Tibial artery (tissue), 4 donors: Measurements from ENCODE around the gene PDCD6IP.

Experiments used
- DNase-seq, 2 donors: peaks; one replicate each; pipeline ENCODE4 v3.0.0-alpha.2; 2019
- H3K27ac ChIP-seq, 2 donors: fragments of 200-600 bp; sonication (generic) in 1 of 2; 1 replicate in 1 of 2; 2 replicates in 1 of 2; pipeline ENCODE4 v1.5.1; 2018 to 2019; ENCODE audit warnings: mild to moderate bottlenecking in 1 of 2
- H3K27me3 ChIP-seq, 2 donors: fragments of 200-600 bp; sonication (generic) in 1 of 2; one replicate each; pipeline versions ENCODE4 v1.5.1 to v1.6.0; 2016 to 2019
- H3K36me3 ChIP-seq, 3 donors: fragments of 200-600 bp; sonication (generic) in 2 of 3; one replicate each; pipeline ENCODE4 v1.5.1; 2016 to 2019; ENCODE audit warnings: mild to moderate bottlenecking in 2 of 3
- H3K4me1 ChIP-seq, 4 donors: fragments of 200-600 bp; sonication (generic) in 2 of 4; 1 replicate in 3 of 4; 2 replicates in 1 of 4; pipeline ENCODE4 v1.5.1; 2016 to 2019
- H3K4me3 ChIP-seq, 2 donors: fragments of 200-600 bp; sonication (generic) in 1 of 2; 1 replicate in 1 of 2; 2 replicates in 1 of 2; pipeline ENCODE4 v1.5.1; 2018 to 2019; ENCODE audit warnings: mild to moderate bottlenecking in 2 of 2
- H3K9me3 ChIP-seq, 3 donors: fragments of 200-600 bp; sonication (generic) in 1 of 3; one replicate each; pipeline ENCODE4 v1.5.1; 2016 to 2019
- CTCF ChIP-seq, 2 experiments: fragments of 200-600 bp in 1 of 2; fragments of 450-650 bp in 1 of 2; IDR thresholded peaks; one replicate each; pipeline ENCODE4 v1.5.1; 2017 to 2019; ENCODE audit warnings: antibody characterized with exemption in 2 of 2, mild to moderate bottlenecking in 1 of 2, moderate library complexity in 1 of 2
- intact Hi-C: fragments of 100-400 bp; cut with DNase I; formaldehyde crosslinking; loops from one replicate; pipeline ENCODE4 v1.15.0; 2023; ENCODE audit warnings: low total_unique reads

PDCD6IP gene

GRCh38 chr3:33874815-33875214 is 76.4 kb downstream of the PDCD6IP start:
- no peaks in the 10 kb centered on the region for H3K9me3 ChIP-seq
- intact Hi-C loops, result no loop called here
- H3K36me3 ChIP-seq, result peaks cover 0 to 9% (median 6%) of the 10 kb centered on the region in 3 donors
- no peak overlapping the region for H3K27ac ChIP-seq
- no peaks in the 10 kb centered on the region for H3K27me3 ChIP-seq
- no peak overlapping the region for H3K4me3 ChIP-seq
- no peak for DNase-seq
- H3K4me1 ChIP-seq, result no peaks in the 10 kb centered on the region
- TF ChIP-seq CTCF (IDR thresholded peaks at IDR 0.05), result no peak

GRCh38 chr3:33875680-33876079 is 77.2 kb downstream of the PDCD6IP start:
- H3K4me3 ChIP-seq, result no peak overlapping the region
- peaks cover 0 to 3% (median under 1%) of the 10 kb centered on the region in 3 donors for H3K36me3 ChIP-seq
- H3K27me3 ChIP-seq, result no peaks in the 10 kb centered on the region
- H3K9me3 ChIP-seq, result no peaks in the 10 kb centered on the region
- H3K27ac ChIP-seq, result no peak overlapping the region
- H3K4me1 ChIP-seq, result no peaks in the 10 kb centered on the region
- intact Hi-C loops, result no loop called here
- TF ChIP-seq CTCF (IDR thresholded peaks at IDR 0.05), result no peak
- DNase-seq, result no peak

- TF ChIP-seq CTCF (IDR thresholded peaks at IDR 0.05), result no peak
- H3K27ac ChIP-seq, result no peak overlapping the region
- H3K4me1 ChIP-seq, result no peaks in the 10 kb centered on the region
- no peaks in the 10 kb centered on the region for H3K9me3 ChIP-seq
- H3K4me3 ChIP-seq, result no peak overlapping the region
- no peak for DNase-seq
- no peaks in the 10 kb centered on the region for H3K27me3 ChIP-seq
- intact Hi-C loops, result no loop called here
- H3K36me3 ChIP-seq, result no peaks in the 10 kb centered on the region
Observed at GRCh38 chr3:33877187-33877586, 78.8 kb downstream of the PDCD6IP start.

- H3K27me3 ChIP-seq, result no peaks in the 10 kb centered on the region
- H3K36me3 ChIP-seq, result no peaks in the 10 kb centered on the region
- H3K4me1 ChIP-seq, result peaks cover 0 to 9% (median 5%) of the 10 kb centered on the region in 4 donors
- no peak for DNase-seq
- no peak overlapping the region for H3K27ac ChIP-seq
- no peaks in the 10 kb centered on the region for H3K9me3 ChIP-seq
- no peak overlapping the region for H3K4me3 ChIP-seq
- no peak for TF ChIP-seq CTCF (IDR thresholded peaks at IDR 0.05)
- intact Hi-C loops, result no loop called here
Observed at GRCh38 chr3:33879540-33879939, 81.1 kb downstream of the PDCD6IP start.

- H3K4me1 ChIP-seq, result peaks cover 0 to 9% (median 5%) of the 10 kb centered on the region in 4 donors
- no peak for DNase-seq
- no peak for TF ChIP-seq CTCF (IDR thresholded peaks at IDR 0.05)
- H3K4me3 ChIP-seq, result no peak overlapping the region
- no peaks in the 10 kb centered on the region for H3K9me3 ChIP-seq
- no peaks in the 10 kb centered on the region for H3K36me3 ChIP-seq
- H3K27ac ChIP-seq, result no peak overlapping the region
- no peaks in the 10 kb centered on the region for H3K27me3 ChIP-seq
- intact Hi-C loops, result no loop called here
Observed at GRCh38 chr3:33881156-33882064, 83.0 kb downstream of the PDCD6IP start.
